ENCODE measurements around the gene PRKAG3. TPM values are rescaled to one million over a fixed set of nuclear protein-coding genes. Genes with fewer than 3 reads are reported as not detected.

PRKAG3 gene
- total and polyA plus RNA-seq, 2 experiments from 2014 or later = 0.17 TPM; not detected in 1

GRCh38 chr2:218873359-218874194 is 42.0 kb upstream of the PRKAG3 start:
- no peaks in the 10 kb centered on the region for H3K9me3 ChIP-seq (ENCODE audit: low read depth)
- peak in 1 of 2 donors; percentile 48 for DNase-seq (ENCODE audit: low read depth in 1 of 2, low spot score in 1 of 2)
- H3K27me3 ChIP-seq = peaks cover 100% of the 10 kb centered on the region
- no peaks in the 10 kb centered on the region for H3K36me3 ChIP-seq
- no peak overlapping the region for H3K4me3 ChIP-seq
- no peak for TF ChIP-seq CTCF (IDR thresholded peaks at IDR 0.05; ENCODE audit: low read depth, low read length)
- no peak overlapping the region for H3K27ac ChIP-seq
- no peaks in the 10 kb centered on the region for H3K4me1 ChIP-seq (ENCODE audit: low read depth)

GRCh38 chr2:218872645-218873358 is 41.2 kb upstream of the PRKAG3 start:
- TF ChIP-seq CTCF (IDR thresholded peaks at IDR 0.05; ENCODE audit: low read depth, low read length) = no peak
- Histone ChIP-seq H3K36me3 (no peaks in the 10 kb centered on the region), H3K4me3 (no peak overlapping the region), H3K9me3 (ENCODE audit: low read depth) (no peaks in the 10 kb centered on the region), H3K27me3 (peaks cover 100% of the 10 kb centered on the region), H3K27ac (no peak overlapping the region), H3K4me1 (ENCODE audit: low read depth) (no peaks in the 10 kb centered on the region)
- DNase-seq (ENCODE audit: low read depth in 1 of 2, low spot score in 1 of 2) = no peak

GRCh38 chr2:218871345-218872302 is 40.0 kb upstream of the PRKAG3 start:
- Histone ChIP-seq H3K36me3 (no peaks in the 10 kb centered on the region), H3K27ac (no peak overlapping the region), H3K27me3 (peaks cover 100% of the 10 kb centered on the region), H3K4me1 (ENCODE audit: low read depth) (no peaks in the 10 kb centered on the region), H3K9me3 (ENCODE audit: low read depth) (no peaks in the 10 kb centered on the region), H3K4me3 (peak overlapping the region; percentile 7)
- no peak for DNase-seq (ENCODE audit: low read depth in 1 of 2, low spot score in 1 of 2)
- TF ChIP-seq CTCF (IDR thresholded peaks at IDR 0.05; ENCODE audit: low read depth, low read length) = no peak

GRCh38 chr2:218870984-218871344 is 39.4 kb upstream of the PRKAG3 start:
- no peak for TF ChIP-seq CTCF (IDR thresholded peaks at IDR 0.05; ENCODE audit: low read depth, low read length)
- Histone ChIP-seq H3K27me3 (peaks cover 100% of the 10 kb centered on the region), H3K9me3 (ENCODE audit: low read depth) (no peaks in the 10 kb centered on the region), H3K4me3 (no peak overlapping the region), H3K27ac (no peak overlapping the region), H3K4me1 (ENCODE audit: low read depth) (no peaks in the 10 kb centered on the region), H3K36me3 (no peaks in the 10 kb centered on the region)
- DNase-seq (ENCODE audit: low read depth in 1 of 2, low spot score in 1 of 2) = no peak

- Histone ChIP-seq H3K27me3 (peaks cover 100% of the 10 kb centered on the region), H3K4me3 (no peak overlapping the region), H3K36me3 (no peaks in the 10 kb centered on the region), H3K27ac (no peak overlapping the region), H3K4me1 (ENCODE audit: low read depth) (no peaks in the 10 kb centered on the region), H3K9me3 (ENCODE audit: low read depth) (no peaks in the 10 kb centered on the region)
- no peak for TF ChIP-seq CTCF (IDR thresholded peaks at IDR 0.05; ENCODE audit: low read depth, low read length)
- DNase-seq (ENCODE audit: low read depth in 1 of 2, low spot score in 1 of 2) = no peak
These were observed 37.5 kb upstream of the PRKAG3 start for GRCh38 chr2:218869064-218869463.
